ENCODE data around the gene FREM3. TPM values are rescaled to one million over a fixed set of nuclear protein-coding genes. Genes with fewer than 3 reads are reported as not detected.
"Not testable (repeated sequence)": the region's sequence is repeated elsewhere in the genome, so short reads cannot be mapped to it uniquely, and the experiment has no call there.

Gene FREM3
- total RNA-seq, 1 donor from 2014 or later = not detected

DNA sequence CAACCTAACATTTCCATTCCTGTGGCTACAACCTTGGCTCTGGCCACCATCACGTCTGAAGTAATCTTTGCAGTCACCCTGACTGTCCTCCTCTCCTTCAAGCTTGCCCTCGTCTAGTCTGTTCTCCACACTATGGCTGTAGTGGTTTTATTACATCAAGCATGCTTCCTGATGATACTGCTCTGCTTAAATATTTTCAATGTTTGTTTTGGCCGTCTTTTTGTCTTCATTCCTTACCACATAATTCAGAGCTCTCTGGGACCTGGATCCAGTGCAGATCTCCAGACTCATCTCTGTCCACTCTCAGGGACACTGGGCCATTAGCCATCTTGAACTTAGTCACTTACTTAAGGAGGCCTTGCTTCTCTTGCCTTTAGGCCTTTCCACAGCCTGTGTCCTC lies 27.7 kb upstream of the FREM3 start:
- no peaks in the 10 kb centered on the region for H3K9me3 Mint-ChIP-seq
- no peak for DNase-seq (ENCODE audit: low read depth, low spot score)
- TF ChIP-seq, protein P1, sequence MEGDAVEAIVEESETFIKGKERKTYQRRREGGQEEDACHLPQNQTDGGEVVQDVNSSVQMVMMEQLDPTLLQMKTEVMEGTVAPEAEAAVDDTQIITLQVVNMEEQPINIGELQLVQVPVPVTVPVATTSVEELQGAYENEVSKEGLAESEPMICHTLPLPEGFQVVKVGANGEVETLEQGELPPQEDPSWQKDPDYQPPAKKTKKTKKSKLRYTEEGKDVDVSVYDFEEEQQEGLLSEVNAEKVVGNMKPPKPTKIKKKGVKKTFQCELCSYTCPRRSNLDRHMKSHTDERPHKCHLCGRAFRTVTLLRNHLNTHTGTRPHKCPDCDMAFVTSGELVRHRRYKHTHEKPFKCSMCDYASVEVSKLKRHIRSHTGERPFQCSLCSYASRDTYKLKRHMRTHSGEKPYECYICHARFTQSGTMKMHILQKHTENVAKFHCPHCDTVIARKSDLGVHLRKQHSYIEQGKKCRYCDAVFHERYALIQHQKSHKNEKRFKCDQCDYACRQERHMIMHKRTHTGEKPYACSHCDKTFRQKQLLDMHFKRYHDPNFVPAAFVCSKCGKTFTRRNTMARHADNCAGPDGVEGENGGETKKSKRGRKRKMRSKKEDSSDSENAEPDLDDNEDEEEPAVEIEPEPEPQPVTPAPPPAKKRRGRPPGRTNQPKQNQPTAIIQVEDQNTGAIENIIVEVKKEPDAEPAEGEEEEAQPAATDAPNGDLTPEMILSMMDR (conservative IDR thresholded peaks at IDR 0.05) = no peak
- H3K4me1 Mint-ChIP-seq = no peaks in the 10 kb centered on the region
- H3K27ac Mint-ChIP-seq (ENCODE audit: unreplicated experiment) = no peak overlapping the region
- H3K4me3 Mint-ChIP-seq = no peak overlapping the region
- H3K36me3 Mint-ChIP-seq (ENCODE audit: low read depth) = no peaks in the 10 kb centered on the region
- H3K27me3 Mint-ChIP-seq (ENCODE audit: low read depth) = peaks cover 8% of the 10 kb centered on the region

DNA sequence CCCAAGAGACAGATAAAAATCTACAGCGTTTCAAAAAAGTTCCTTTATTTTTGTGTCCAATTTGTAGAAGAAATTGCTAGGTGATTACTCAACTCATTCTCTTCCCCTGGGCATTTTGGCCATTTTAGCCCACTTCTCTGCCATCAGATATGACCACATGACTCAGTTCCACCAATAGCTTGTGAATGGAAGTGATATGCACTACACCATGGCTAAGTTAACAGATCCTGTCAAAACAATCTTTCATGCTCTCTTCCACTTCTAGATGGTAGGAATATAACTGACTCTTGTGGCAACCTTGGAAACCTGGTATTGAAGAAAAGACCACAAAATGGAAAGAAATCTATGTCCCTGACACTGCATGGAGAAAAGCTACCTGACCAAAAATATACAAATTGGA lies 26.2 kb upstream of the FREM3 start:
- no peaks in the 10 kb centered on the region for H3K9me3 Mint-ChIP-seq
- no peaks in the 10 kb centered on the region for H3K4me1 Mint-ChIP-seq
- H3K27ac Mint-ChIP-seq (ENCODE audit: unreplicated experiment) = no peak overlapping the region
- no peak for DNase-seq (ENCODE audit: low read depth, low spot score)
- H3K4me3 Mint-ChIP-seq = no peak overlapping the region
- peaks cover 8% of the 10 kb centered on the region for H3K27me3 Mint-ChIP-seq (ENCODE audit: low read depth)
- TF ChIP-seq, protein P1 (conservative IDR thresholded peaks at IDR 0.05) = no peak
- H3K36me3 Mint-ChIP-seq (ENCODE audit: low read depth) = no peaks in the 10 kb centered on the region

DNA sequence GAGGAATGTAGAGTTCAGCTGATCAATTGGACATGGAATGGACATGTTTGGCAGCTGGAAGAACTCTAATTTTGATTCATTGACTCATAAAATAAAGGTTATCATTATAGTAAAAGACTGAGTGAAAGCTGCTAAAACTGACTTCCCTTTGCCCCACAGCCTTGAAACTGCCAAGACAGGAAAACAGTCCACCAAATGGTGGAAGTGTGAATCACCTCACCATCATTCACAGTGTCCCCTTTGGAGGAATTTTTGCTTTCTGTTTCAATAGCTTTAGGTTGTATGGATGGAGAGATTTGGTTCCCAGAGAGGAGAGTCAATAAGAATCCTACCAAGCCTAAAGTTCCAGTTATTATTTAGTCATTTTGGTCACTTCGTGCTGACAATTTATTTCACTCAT lies 20.8 kb upstream of the FREM3 start:
- no peaks in the 10 kb centered on the region for H3K36me3 Mint-ChIP-seq (ENCODE audit: low read depth)
- DNase-seq (ENCODE audit: low read depth, low spot score) = no peak
- H3K4me1 Mint-ChIP-seq = no peaks in the 10 kb centered on the region
- H3K4me3 Mint-ChIP-seq = no peak overlapping the region
- H3K9me3 Mint-ChIP-seq = no peaks in the 10 kb centered on the region
- TF ChIP-seq, protein P1 (conservative IDR thresholded peaks at IDR 0.05) = no peak
- peaks cover 10% of the 10 kb centered on the region for H3K27me3 Mint-ChIP-seq (ENCODE audit: low read depth)
- no peak overlapping the region for H3K27ac Mint-ChIP-seq (ENCODE audit: unreplicated experiment)

DNA sequence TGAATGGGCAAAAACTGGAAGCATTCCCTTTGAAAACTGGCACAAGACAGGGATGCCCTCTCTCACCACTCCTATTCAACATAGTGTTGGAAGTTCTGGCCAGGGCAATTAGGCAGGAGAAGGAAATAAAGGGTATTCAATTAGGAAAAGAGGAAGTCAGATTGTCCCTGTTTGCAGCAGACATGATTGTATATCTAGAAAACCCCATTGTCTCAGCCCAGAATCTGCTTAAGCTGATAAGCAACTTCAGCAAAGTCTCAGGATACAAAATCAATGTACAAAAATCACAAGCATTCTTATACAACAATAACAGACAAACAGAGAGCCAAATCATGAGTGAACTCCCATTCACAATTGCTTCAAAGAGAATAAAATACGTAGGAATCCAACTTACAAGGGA lies 18.3 kb upstream of the FREM3 start:
- H3K4me3 Mint-ChIP-seq; H3K27me3 Mint-ChIP-seq (ENCODE audit: low read depth); H3K4me1 Mint-ChIP-seq; H3K27ac Mint-ChIP-seq (ENCODE audit: unreplicated experiment); H3K36me3 Mint-ChIP-seq (ENCODE audit: low read depth); DNase-seq (ENCODE audit: low read depth, low spot score); H3K9me3 Mint-ChIP-seq: not testable (repeated sequence)

DNA sequence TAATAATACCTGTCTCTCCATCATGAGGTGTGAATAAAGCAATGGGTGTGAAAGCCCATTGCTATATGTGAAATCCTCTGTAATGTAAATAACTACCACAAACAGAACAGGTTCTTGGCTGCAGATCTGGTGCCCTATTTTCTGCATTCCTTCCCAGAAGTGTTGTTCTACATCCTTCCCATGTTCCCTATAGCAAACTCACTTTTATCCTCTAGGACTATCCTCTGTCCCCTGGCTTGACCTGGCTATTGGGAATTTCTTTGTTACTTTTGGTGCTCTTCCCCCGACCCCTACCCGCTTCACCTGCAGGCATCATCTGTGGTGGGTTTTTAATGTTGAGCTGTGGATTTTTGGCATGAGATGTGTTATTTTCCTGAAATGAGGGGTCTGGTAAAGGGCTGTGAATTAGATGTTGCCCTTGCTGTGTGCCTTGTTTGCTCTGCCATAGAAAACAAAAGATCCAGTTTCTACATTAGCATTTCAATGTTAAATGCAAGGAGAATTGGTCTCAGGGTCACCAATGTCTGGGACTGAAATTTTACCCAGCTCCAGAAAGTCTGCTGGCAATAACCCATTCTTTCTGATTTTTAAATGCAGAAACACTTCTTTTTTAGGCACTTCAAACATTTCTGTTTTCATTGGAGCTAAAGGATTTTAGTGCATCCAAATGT lies 13.6 kb upstream of the FREM3 start:
- Mint-ChIP-seq H3K4me3 (no peak overlapping the region), H3K36me3 (ENCODE audit: low read depth) (no peaks in the 10 kb centered on the region), H3K9me3 (no peaks in the 10 kb centered on the region), H3K27ac (ENCODE audit: unreplicated experiment) (no peak overlapping the region), H3K4me1 (peaks cover 11% of the 10 kb centered on the region), H3K27me3 (ENCODE audit: low read depth) (peaks cover 2% of the 10 kb centered on the region)
- DNase-seq (ENCODE audit: low read depth, low spot score) = no peak
- TF ChIP-seq, protein P1 (conservative IDR thresholded peaks at IDR 0.05) = no peak

DNA sequence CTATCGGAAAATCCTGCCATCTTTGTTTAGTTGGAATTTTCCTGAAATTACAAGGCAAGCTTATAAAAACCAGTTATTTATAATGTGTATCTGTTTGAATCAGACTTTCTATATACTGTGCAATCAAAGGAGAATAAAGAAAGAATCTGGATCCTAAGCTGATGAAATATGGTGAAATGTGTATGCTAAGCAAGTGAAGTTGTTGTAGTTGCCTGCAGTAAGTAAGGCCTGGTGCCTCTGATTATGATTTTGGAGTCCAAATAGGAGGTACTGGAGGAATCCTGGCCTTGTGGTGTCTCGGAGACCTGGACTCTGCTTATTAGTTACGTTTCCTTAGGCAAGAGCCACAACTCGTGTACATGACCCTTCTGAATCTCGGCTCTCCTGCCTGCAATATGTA lies 13.1 kb upstream of the FREM3 start:
- peaks cover 11% of the 10 kb centered on the region for H3K4me1 Mint-ChIP-seq
- H3K27me3 Mint-ChIP-seq (ENCODE audit: low read depth) = peaks cover 4% of the 10 kb centered on the region
- H3K36me3 Mint-ChIP-seq (ENCODE audit: low read depth) = no peaks in the 10 kb centered on the region
- no peak for DNase-seq (ENCODE audit: low read depth, low spot score)
- no peak overlapping the region for H3K27ac Mint-ChIP-seq (ENCODE audit: unreplicated experiment)
- H3K4me3 Mint-ChIP-seq = no peak overlapping the region
- no peaks in the 10 kb centered on the region for H3K9me3 Mint-ChIP-seq
- TF ChIP-seq, protein P1 (conservative IDR thresholded peaks at IDR 0.05) = no peak

Measured in neural crest cell (in vitro differentiated cells).